Loucy (cell line): ENCODE results near the gene MINDY4.

Experiments used
- CTCF ChIP-seq: fragments of 200-600 bp; sonication (generic); conservative IDR thresholded peaks from 2 replicates; pipeline ENCODE4 v1.5.1; 2014; ENCODE audit warnings: mild to moderate bottlenecking, antibody characterized with exemption, low read length
- EZH2phosphoT487 ChIP-seq: fragments of 200-600 bp; IDR thresholded peaks from 2 replicates; pipeline ENCODE4 v1.6.1; 2018; ENCODE audit warnings: antibody characterized with exemption, mild to moderate bottlenecking, moderate library complexity, borderline replicate concordance

- TF ChIP-seq CTCF (no peak), EZH2phosphoT487 (no peak)
Observed at GRCh38 chr7:30890226-30890625, 119.0 kb downstream of the MINDY4 start.
